Stimulated activated CD8-positive, alpha-beta memory T cell treated with anti-CD3 and anti-CD28 coated beads, Interleukin-15, amount 100 ng/mL, for 24 hours (primary cell): Measurements from ENCODE around the gene STK38.
"Not testable (repeated sequence)": the region's sequence is repeated elsewhere in the genome, so short reads cannot be mapped to it uniquely, and the experiment has no call there.

Source experiments
- DNase-seq: peaks from one replicate; pipeline ENCODE4 v3.0.0-alpha.2; 2020; ENCODE audit warnings: low read depth

Gene STK38

DNA sequence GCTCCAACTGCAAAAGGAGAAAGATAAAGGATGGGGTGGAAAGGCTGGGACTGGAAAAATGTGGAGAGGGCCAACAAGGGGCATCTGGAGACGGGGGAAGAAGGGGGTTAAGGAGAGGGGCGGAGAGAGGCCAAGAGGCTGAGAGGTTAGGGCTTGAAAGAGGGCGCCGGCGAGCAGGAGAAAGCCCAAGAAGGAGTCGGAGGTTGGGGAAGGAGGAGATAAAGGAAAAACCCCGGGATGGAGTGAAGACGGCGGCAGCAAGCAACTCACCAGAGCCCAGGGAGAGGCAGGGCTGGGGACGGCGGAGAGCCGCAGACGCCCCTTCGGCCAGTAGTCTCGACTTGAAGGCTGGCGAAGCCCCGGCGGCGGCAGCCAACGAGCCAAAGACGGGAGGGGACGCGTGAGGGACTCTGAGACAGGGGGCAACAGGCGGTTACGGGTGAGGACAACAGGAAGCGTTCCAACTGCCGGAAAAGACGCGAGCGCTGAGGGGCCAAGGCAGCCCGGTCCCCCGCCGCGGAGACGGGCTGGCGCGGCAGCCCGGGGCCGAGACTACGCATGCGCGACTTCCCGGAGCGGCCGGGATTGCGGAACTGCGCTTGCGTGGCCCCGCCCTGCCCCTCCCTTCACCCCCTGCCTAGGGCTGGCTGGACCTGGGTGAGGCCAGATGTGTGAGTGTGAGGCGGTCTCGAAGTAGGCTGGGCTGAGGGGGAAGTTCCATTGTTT, at the start of gene STK38:
STK38 (minus strand) TSS at position 560 of the 726 bp plus-strand sequence. CDS start 7,277 bp downstream, outside the sequence.
- DNase-seq = peak; percentile 96

DNA sequence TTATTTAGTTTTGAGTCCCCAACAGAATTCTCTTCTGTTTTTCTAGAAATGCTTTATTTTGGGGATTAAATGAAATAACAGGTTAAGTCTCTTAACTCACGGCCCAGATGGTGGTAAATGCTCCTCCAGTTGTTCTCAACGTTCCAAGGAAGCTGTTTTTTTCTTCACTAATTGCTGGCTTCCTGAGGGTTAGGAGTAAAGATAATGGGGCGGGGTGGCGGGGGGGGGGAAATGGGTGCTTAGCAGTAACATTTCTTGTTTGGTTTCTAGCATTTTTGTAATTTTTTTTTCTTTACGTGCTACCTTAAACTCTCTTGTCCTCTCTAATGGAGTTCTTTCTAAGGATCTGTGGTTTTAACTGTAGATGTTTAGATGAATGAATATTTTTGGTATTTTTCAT, 49.1 kb upstream of the STK38 start:
- DNase-seq = no peak

DNA sequence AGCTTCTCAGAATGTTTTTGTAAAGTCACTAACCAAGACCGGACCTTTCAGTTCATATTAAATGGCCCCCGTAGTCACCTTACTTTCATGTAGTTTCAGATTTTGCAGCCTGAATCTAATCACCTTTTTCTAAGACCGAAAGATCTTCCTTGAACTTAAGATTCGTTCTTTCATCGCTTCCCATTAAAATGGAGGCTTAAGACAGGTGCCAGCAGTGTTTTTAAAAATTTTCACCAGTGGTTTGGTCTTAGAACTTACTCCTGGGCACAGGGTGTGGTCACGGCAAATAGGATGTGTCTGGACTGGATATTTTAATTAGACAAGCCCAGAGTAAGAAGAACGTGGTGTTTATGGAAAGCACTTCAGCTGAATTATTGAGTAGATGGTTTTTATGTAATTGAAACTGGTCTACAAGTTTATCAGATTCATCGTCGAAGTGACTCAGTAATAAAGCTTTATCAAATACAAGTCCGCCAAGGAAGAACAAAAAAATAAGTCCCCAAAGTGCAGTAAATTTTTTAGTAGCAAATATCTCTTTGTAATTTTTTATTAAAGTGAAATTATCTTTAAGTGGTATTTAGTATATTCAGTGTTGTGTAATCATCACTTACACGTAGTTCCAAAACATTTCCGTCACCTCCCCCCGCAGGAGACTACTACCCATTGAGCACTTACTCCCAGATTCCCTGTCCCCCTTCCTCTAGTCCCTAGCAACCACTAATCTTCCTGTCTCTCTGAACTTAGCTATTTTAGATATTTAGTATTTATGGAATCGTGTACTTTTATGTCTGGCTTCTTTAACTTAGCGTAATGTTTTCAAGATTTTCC, 47.8 kb upstream of the STK38 start:
- DNase-seq = no peak

DNA sequence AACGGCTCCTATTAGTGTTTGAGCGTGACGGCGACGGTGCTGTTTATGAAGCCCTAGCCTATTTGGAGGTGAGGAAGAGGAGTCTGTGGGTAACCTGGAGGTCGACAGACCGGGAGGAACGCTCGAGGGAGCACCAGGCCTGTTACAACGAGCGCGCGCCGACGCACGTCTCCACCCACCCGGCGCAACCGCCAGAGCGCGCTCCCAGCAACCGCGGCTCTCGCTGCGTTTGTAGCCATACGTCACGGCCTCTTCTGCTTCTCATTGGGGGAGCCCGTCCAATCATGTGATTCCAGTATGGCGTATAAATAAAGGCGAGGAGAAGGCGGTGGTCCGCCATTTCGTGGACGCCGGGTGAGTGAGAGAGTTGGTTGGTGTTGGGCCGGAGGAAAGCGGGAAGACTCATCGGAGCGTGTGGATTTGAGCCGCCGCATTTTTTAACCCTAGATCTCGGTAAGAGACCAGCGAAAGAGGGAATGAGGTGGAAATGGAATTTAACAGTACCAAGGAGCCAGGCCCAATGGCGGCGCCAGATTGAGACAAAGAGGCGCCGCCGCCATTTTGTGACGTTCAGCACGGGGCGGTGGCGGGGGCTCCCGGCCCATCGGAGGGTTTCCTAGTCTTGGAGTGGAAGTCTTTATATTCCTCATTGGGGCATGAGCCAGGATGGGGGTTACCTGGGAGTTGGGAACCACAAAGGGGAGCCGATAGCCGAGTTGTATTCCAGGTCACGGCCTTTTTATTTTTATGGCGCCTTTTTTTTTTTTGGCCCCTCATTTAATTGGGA, 46.9 kb upstream of the STK38 start, which contains the start of gene SRSF3:
SRSF3 (plus strand) TSS at position 334 of the 787 bp plus-strand sequence. CDS start 2,401 bp downstream, outside the sequence.
- DNase-seq = peak; percentile 80

DNA sequence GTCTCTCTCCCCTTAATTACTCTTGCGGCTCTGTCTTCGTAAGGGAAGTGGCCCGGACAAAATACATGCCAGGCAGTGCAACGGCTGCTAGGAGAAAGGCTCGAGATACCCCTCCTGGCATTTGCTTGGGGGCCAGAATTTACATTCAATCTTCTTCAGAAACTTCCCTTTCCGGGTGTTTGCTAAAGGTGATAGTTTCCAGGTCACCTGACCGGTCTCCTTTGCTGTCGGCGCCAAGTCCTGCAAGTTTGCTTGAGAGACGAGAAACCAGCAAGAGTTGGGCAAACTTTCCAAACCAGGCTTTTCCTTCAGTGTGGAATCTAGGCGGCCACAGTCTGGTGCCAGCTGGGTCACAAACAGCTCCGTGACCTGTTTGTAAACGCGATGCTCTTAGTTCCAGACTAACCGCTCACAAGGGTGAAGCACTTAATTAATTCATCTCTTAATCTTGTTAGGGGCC, 46.3 kb upstream of the STK38 start:
- DNase-seq = no peak

DNA sequence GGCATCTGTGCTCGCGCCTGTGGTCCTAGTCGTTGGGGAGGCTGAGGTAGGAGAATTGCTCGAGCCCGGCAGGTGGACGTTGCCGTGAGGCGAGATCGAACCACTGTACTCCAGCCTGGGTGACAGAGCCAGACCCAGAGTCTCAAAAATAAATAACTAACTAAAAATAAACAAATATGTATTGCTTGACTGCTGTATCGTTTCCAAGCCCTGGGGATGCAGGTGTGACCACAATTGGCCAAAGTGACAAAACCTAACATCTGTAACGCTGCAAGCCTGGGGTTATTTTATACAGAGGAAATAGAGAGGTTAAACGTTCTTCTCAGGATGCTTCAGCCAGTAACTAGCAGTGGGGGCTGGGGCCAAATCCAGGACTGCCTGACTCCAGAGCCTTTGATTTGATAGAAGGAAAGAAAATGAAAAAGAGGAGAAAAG, 45.0 kb upstream of the STK38 start:
- DNase-seq = no peak

DNA sequence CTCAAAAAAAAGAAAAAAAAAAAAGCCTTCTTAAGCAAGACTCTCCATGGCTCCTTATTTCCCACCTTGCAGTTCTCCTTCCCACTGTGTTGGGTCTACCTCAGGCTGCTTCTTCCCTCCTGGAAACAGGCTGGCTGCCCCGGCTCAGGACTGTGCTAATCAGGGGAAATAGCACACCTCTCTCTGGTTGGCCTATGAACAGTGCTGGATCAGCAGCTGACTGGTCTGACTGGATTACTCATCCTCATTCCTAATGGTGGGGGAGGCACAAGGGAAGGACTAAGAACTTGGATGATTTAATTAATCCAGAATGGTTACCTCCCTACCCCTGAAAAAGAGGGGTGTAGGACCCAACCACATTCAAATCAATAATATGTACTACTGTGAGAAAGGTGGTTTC, 43.0 kb upstream of the STK38 start:
- DNase-seq = no peak

DNA sequence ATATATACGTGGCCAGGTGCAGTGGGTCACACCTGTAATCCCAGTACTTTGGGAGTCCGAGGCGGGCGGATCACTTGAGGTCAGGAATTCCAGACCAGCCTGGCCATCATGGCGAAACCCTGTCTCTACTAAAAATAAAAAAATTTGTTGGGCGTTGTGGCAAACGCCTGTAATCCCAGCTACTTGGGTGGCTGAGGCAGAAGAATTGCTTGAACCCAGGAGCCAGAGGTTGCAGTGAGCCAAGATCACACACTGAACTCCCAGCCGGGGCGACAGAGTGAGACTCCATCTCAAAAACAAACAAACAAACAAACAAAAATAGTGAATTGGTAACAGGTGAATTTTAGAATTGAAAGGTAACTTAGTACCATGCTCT, 41.7 kb upstream of the STK38 start:
- DNase-seq = not testable (repeated sequence)

DNA sequence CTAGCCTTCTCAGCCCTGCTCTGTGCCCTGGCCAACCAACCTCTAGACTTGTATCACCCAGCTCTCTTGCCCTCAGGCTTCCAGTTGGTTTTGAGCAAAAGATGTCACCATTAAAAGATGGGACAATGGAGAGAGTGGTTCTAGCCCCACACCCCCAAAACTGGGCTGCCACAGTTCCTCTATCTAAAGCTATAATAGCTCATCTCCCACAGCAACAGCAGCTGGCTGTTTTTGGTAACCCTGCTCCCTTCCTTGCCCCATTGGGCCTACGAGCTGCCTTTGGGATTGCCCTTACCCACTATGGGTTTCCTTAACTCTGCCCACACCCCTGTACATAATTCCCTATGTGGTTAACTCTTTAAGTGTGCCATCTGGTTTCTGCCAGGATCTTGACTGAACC, 39.3 kb upstream of the STK38 start:
- DNase-seq = no peak

DNA sequence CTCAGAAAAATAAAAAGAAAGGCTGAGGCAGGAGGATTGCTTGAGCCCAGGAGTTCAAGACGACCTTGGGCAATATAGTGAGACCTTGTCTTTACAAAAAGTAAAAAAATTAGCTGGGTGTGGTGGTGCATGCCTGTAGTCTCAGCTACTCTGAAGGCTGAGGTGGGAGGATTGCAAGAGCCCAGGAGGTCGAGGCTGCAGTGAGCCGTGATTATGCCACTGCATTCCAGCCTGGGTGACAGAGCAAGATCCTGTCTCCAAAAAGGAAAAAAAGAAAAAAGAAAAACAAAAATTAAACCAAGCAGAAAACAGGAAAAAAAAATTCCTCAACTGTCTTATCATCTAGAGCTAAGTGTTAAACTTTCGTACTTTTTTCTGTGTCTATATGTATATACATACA, 34.4 kb upstream of the STK38 start:
- DNase-seq = no peak

DNA sequence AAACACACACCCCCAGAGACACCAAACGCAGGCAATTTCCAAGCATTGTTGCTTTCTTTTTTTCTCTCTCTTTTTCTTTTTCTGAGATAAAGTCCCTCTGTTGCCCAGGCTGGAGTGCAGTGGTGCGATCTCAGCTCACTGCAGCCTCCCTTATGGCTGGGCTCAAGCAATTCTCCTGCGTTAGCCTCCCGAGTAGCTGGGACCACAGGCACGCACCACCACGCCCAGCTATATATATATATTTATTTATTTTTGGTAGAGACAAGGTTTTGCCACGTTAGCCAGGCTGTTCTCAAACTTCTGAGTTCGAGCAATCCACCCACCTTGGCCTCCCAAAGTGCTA, 32.9 kb upstream of the STK38 start:
- DNase-seq = no peak

DNA sequence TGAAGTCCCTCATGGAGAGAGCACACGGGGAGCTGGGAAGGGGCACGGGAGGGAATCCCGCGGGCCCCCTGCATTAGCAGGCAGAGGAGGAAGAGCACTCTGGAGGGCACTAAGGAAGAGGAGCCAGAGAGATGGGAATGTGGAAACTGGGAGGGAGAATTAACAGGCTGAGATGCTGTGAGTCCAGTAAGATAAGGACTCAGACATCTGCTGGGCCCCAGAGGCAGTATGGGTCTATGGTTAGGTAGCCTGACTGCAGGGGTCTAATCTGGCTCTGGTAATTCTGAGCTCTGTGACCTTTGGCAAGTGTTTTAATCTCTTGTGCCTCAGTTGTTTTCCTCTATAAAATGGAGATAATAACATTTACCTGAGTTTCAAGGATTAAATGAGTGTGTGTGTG, 31.2 kb upstream of the STK38 start:
- no peak for DNase-seq

DNA sequence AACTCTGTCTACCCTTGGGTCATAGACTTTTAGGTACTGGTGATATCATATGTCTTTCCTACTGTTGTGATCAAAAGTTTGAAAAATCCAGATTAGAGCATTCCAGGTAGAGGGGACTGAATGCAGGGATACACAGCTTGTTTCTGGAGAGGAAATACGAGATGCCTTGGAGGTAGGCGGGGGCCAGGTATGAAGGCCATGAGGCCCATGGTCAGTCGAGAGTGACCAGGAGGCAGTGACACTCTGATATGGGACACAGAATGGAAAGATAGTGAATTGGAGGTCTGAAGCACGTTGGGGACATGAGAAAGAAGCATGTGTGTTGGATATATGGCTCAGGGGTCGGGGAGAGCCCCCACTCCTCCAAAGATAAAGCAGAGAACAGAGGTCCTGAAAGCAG, 30.8 kb upstream of the STK38 start:
- no peak for DNase-seq

DNA sequence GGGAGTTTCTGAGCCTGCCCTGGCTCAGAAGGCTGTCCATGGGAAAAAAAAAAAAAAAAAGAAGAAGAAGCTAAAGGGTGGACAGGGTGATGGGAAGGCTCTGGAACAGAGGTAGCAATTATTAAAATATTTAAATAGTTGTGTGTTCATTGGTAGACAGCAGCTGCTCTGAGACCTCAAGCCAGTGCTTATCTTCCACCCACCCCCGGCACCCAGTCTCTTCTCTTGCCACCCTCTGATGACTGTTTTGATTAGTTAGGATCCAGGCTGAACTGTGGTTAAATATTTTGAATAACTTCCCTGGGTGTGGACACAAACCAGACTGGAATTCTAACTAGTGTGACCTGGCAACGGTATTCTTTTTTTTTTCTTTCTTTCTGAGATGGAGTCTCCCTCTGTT, 30.0 kb upstream of the STK38 start:
- DNase-seq = no peak

DNA sequence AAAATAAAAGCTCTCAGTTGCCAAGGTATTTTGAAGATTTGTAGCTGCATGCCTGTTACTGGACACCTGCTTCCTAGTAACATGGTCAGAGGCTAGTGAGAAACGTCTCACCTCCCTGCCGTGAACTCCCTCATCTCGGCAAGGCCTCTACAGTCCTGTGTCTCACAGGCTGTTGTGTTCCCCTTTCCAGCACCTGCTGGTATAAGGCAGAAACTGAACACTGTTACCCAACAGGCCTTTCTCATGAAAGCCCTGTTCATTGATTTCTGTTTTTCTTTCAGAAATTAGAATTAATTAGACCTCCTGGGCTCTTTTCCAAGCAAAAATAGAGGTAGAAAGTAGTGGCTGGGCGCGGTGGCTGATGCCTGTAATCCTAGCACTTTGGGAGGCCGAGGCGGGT, 29.3 kb upstream of the STK38 start:
- no peak for DNase-seq

DNA sequence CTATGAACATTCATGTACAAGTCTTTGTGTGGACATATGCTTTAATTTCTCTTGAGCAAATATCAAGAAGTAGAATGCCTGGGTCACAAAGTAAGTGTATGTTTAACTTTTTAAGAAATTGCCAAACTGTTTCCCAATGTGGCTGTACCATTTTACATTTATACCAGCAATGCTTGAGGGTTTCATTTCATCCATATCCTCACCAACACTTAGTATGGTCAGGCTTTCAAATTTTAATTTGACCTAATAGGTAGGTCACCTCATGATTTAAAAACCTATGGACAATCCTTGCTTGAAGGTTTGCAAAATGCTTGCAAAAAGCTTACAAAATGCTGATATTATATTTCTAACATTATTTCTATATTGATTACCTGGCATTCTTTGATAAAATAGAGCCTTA, 27.4 kb upstream of the STK38 start:
- no peak for DNase-seq

DNA sequence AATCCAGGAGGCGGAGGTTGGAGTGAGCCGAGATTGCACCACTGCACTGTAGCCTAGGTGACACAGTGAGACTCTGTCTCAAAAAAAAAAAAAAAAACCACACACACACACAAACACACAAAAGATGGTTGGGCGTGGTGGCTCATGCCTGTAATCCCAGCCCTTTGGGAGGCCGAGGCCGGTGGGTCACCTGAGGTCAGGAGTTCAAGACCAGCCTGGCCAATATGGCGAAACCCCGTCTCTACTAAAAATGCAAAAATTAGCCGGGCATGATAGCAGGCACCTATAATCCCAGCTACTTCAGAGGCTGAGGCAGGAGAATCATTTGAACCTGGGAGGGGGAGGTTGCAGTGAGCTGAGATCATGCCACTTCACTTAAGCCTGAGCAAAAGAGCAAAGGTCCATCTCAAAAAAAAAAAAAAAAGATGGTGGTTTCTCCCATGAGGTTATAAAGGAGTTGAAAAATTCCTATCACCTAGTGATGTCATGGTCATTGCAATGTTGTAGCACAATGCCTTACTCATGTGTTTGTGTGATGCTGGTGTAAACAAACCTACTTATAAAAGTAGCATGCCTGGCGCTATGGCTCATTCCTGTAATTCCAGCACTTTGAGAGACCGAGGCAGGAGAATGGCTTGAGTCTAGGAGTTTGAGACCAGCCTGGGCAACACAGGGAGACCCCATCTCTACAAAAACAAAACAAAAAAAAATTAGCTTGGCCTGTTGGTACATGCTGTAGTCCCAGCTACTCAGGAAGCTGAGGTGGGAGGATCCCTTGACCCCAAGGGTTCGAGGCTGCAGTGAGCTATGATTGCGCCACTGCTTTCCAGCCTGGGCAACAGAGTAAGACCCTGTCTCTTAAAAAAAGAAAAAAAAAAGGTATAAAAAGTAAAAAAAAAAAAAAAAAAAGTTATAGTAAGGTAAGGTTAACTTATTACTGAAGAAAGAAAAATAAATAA, 25.4 kb upstream of the STK38 start:
- DNase-seq = not testable (repeated sequence)

DNA sequence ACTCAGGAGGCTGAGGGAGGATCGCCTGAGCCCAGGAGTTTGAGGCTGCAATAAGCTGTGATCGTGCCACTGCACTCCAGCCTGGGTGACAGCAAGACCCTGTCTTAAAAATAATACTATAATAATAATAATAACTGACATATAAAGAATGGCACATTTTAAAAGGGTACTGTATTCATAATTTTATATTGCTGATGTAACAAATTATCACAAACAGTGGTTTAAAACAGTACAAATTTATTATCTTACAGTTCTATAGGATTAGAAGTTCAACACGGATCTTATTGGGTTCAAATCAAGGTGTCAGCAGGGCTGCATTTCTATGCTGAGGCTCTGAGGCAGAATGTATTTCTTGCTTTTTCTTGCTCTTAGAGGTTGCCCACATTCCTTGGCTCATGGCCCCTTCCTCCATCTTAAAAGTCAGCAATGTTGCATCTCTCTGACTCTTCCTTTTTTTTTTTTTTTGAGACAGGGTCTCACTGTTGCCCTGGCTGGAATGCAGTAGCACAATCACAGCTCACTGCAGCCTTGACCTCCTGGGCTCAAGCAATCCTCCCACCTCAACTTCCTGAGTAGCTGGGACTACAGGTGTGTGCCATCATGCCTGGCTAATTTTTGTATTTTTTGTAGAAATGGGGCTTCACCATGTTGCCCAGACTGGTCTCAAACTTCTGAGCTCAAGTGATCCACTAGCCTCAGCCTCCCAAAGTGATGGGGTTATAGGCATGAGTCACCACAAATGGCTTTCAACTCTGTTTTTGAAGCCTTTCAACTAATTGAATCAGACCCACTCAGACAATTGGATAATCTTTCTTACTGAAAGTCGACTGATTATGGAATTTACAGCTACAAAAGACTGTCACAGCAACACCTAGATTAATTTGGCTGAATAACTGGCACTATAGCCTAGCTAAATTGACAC, 24.1 kb upstream of the STK38 start:
- DNase-seq = no peak

DNA sequence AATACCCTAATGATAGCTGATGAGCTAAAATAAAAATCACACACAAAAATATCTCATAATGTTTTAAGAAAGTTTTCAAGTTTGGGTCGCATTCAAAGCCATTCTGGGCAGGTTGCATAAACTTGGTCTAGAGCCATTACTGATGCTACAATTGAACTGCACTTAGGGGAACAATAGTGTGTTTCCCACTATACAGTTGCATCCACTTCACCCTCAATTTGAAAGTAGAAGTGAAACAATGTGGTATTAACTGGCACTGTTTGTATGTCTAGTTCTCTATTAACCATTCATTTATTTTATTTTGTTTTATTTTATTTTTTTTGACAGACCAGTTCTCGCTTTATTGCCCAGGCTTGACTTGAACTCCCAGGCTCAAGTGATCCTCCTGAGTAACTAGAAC, 23.0 kb upstream of the STK38 start:
- no peak for DNase-seq

DNA sequence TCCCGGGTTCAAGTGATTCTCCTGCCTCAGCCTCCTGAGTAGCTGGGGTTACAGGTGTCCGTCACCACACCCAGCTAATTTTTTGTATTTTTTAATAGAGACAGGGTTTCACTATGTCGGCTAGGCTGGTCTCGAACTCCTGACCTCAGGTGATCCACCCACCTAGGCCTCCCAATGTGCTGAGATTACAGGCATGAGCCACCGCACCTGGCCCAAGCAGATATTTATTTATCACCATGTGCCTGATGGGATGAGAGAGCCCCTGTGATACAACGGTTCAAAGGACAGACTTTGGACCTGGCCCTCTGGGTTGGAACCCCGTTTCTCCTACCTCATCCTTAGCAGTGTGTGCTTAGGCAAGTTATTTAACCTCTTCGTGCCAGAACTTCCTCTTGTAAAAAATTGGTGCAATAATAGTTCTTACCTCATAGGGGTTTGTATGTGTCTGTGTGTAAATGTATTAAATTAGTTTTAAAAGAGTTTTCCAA, 19.2 kb upstream of the STK38 start:
- DNase-seq = no peak
